Vagina (tissue), 2 donors: Measurements from ENCODE around the gene KRT9. TPM values are rescaled to one million over a fixed set of nuclear protein-coding genes. Genes with fewer than 3 reads are reported as not detected.
A peak's percentile ranks its signal among the peaks of the same experiment; 100 is the strongest.
"Not testable (repeated sequence)": the region's sequence is repeated elsewhere in the genome, so short reads cannot be mapped to it uniquely, and the experiment has no call there.

Source experiments
- DNase-seq, 2 donors: peaks; one replicate each; pipeline ENCODE4 v3.0.0-alpha.2; 2017; ENCODE audit errors: extremely low spot score in 2 of 2
- H3K27ac ChIP-seq: fragments of 200-600 bp; sonication (generic); one replicate; pipeline ENCODE4 v1.5.1; 2019
- H3K27me3 ChIP-seq: fragments of 200-600 bp; sonication (generic); one replicate; pipeline ENCODE4 v1.5.1; 2019
- H3K36me3 ChIP-seq, 2 donors: fragments of 200-600 bp; sonication (generic); one replicate each; pipeline ENCODE4 v1.5.1; 2017 to 2019
- H3K4me1 ChIP-seq: fragments of 200-600 bp; sonication (generic); one replicate; pipeline ENCODE4 v1.5.1; 2019
- H3K4me3 ChIP-seq, 2 donors: fragments of 200-600 bp; sonication (generic); 1 replicate in 1 of 2; 2 replicates in 1 of 2; pipeline ENCODE4 v1.5.1; 2016 to 2019
- H3K9me3 ChIP-seq: fragments of 200-600 bp; sonication (generic); one replicate; pipeline ENCODE4 v1.5.1; 2019
- CTCF ChIP-seq, 3 experiments: fragments of 450-650 bp in 2 of 3; fragments of 200-600 bp in 1 of 3; sonication (generic) in 1 of 3; IDR thresholded peaks; one replicate each; pipeline ENCODE4 v1.5.1; 2017 to 2019; ENCODE audit warnings: antibody characterized with exemption in 3 of 3, mild to moderate bottlenecking in 2 of 3, moderate library complexity in 2 of 3
- POLR2A ChIP-seq, 2 donors: fragments of 450-650 bp; IDR thresholded peaks; one replicate each; pipeline ENCODE4 v1.6.1; 2017; ENCODE audit warnings: antibody characterized with exemption in 2 of 2, mild to moderate bottlenecking in 2 of 2, moderate library complexity in 2 of 2
- POLR2AphosphoS5 ChIP-seq, 2 donors: sonication (generic); formaldehyde crosslinking; IDR thresholded peaks; one replicate each; pipeline ENCODE4 v1.9.0; 2017; ENCODE audit warnings: antibody characterized with exemption in 2 of 2, mild to moderate bottlenecking in 2 of 2, low read depth in 1 of 2; ENCODE audit not compliant: insufficient read depth in 1 of 2
- intact Hi-C: fragments of 100-400 bp; cut with DNase I; formaldehyde crosslinking; loops from one replicate; pipeline ENCODE4 v1.15.1; 2023
- total RNA-seq: library from RNA; depleted of rRNA; stranded (reverse); fragments of >200 nt; gene quantifications from one replicate; pipeline ENCODE4 v1.2.3, GENCODE V29; 2016

The KRT9 gene
- total RNA-seq, 1 donor from 2014 or later: not detected

DNA sequence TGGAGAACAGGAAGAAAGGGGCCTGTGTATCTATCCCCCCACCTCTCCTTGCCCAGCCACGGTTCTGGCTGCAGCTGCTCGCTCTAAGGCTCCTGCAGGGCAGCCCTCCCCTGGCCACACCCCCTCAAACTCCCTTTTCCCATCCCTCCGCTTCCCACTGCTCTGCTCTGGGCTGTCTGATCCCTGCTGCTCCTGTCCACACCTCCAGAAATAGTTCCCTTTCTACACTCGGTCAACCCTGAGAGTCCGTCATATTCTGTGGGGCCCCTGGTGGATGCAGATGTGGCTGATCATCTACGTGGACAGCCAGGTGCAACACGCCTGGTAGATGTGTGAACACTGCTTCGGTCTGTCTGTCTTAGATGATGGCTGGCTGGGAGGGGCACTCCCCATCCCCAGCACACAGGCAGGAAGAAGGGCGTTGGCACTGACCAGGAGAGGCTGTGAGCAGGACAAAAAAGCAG lies 24.4 kb downstream of the KRT9 start:
- TF ChIP-seq CTCF (IDR thresholded peaks at IDR 0.05): no peak
- no peak for TF ChIP-seq POLR2AphosphoS5 (IDR thresholded peaks at IDR 0.05; ENCODE audit: insufficient read depth in 1 of 2, low read depth in 1 of 2)
- TF ChIP-seq POLR2A (IDR thresholded peaks at IDR 0.05): no peak
- intact Hi-C loops: no loop called here
- Histone ChIP-seq H3K27ac (peak overlapping the region; percentile 92), H3K4me1 (peaks cover 37% of the 10 kb centered on the region), H3K4me3 (no peak overlapping the region), H3K27me3 (no peaks in the 10 kb centered on the region), H3K9me3 (no peaks in the 10 kb centered on the region), H3K36me3 (no peaks in the 10 kb centered on the region)
- DNase-seq: no peak

- H3K4me1 ChIP-seq: peaks cover 37% of the 10 kb centered on the region
- peak overlapping the region; percentile 92 for H3K27ac ChIP-seq
- no peaks in the 10 kb centered on the region for H3K36me3 ChIP-seq
- no peaks in the 10 kb centered on the region for H3K9me3 ChIP-seq
- H3K27me3 ChIP-seq: no peaks in the 10 kb centered on the region
- no peak for TF ChIP-seq POLR2AphosphoS5 (IDR thresholded peaks at IDR 0.05; ENCODE audit: insufficient read depth in 1 of 2, low read depth in 1 of 2)
- TF ChIP-seq POLR2A (IDR thresholded peaks at IDR 0.05): no peak
- no peak for TF ChIP-seq CTCF (IDR thresholded peaks at IDR 0.05)
- DNase-seq: no peak
- intact Hi-C loops: no loop called here
- H3K4me3 ChIP-seq: no peak overlapping the region
Measured at GRCh38 chr17:41546819-41547218, 25.0 kb downstream of the KRT9 start.

- intact Hi-C loops: no loop called here
- Histone ChIP-seq H3K27ac (no peak overlapping the region), H3K36me3 (no peaks in the 10 kb centered on the region), H3K27me3 (no peaks in the 10 kb centered on the region), H3K9me3 (no peaks in the 10 kb centered on the region), H3K4me3 (no peak overlapping the region), H3K4me1 (peaks cover 37% of the 10 kb centered on the region)
- DNase-seq: no peak
- TF ChIP-seq POLR2AphosphoS5 (IDR thresholded peaks at IDR 0.05; ENCODE audit: insufficient read depth in 1 of 2, low read depth in 1 of 2): no peak
- no peak for TF ChIP-seq POLR2A (IDR thresholded peaks at IDR 0.05)
- TF ChIP-seq CTCF (IDR thresholded peaks at IDR 0.05): no peak
Measured at GRCh38 chr17:41545829-41546410, 25.9 kb downstream of the KRT9 start.

DNA sequence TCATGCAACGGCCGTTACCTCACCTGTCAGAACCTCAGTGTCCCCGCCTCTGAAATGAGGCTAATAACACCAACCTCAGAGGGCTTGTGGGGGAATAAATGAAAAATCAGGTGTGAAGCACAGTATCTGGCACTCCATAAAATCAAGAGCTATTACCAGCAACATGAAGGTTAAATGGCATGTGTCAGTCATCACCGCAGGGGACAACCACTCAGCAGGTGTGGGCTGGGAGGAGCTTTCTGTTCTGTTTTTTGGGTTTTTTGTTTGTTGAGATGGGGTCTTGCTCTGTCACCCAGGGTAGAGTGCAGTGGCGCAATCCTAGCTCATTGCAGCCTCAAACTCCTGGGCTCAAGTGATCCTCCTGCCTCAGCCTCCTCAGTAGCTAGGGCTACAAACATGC lies 26.9 kb downstream of the KRT9 start:
- Histone ChIP-seq H3K4me3 (no peak overlapping the region), H3K36me3 (no peaks in the 10 kb centered on the region), H3K27ac (no peak overlapping the region), H3K4me1 (peaks cover 30% of the 10 kb centered on the region), H3K9me3 (no peaks in the 10 kb centered on the region), H3K27me3 (no peaks in the 10 kb centered on the region)
- TF ChIP-seq POLR2A (IDR thresholded peaks at IDR 0.05) (no peak), POLR2AphosphoS5 (IDR thresholded peaks at IDR 0.05; ENCODE audit: insufficient read depth in 1 of 2, low read depth in 1 of 2) (no peak), CTCF (IDR thresholded peaks at IDR 0.05) (no peak)
- no peak for DNase-seq
- intact Hi-C loops: no loop called here

DNA sequence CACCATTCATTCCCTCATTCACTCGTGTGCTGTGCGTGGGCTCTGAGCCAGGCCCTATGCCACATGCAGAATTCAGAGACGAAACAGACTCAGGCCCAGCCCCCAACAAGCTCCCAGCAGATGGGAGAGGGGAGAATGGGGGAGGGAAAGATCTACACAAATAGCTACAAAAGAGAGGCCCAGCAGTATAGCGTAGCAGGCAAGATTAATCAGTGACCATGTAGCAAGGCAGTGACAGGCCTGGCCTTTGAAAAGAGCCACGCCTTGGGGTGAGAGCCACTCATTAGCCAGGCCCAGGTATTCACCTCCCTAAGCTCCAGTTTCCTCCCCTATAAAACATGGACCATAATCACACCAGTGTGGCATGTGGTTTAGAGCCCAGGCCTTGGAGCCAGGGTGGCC lies 27.4 kb downstream of the KRT9 start:
- intact Hi-C loops: no loop called here
- H3K36me3 ChIP-seq: no peaks in the 10 kb centered on the region
- DNase-seq: no peak

DNA sequence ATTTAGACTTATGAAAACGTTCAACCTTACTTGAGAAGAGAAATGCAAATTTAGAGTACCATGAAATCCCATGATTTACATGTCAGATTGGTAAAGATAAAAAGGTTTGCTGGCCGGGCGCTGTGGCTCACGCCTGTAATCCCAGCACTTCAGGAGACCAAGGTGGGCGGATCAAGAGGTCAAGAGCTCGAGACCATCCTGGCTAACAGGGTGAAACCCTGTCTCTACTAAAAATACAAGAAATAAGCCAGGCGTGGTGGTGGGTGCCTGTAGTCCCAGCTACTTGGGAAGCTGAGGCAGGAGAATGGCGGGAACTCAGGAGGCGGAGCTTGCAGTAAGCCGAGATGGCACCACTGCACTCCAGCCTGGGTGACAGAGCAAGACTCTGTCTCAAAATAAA lies 29.1 kb downstream of the KRT9 start:
- H3K4me1 ChIP-seq, H3K27me3 ChIP-seq, H3K36me3 ChIP-seq, intact Hi-C loops, DNase-seq, H3K27ac ChIP-seq, H3K9me3 ChIP-seq, H3K4me3 ChIP-seq: not testable (repeated sequence)

More for the DNA sequence above, 27.4 kb downstream of the KRT9 start:
- Histone ChIP-seq H3K4me1 (peaks cover 25% of the 10 kb centered on the region), H3K4me3 (no peak overlapping the region), H3K9me3 (no peaks in the 10 kb centered on the region), H3K27ac (no peak overlapping the region), H3K27me3 (no peaks in the 10 kb centered on the region)
- TF ChIP-seq CTCF (IDR thresholded peaks at IDR 0.05) (no peak), POLR2AphosphoS5 (IDR thresholded peaks at IDR 0.05; ENCODE audit: insufficient read depth in 1 of 2, low read depth in 1 of 2) (no peak), POLR2A (IDR thresholded peaks at IDR 0.05) (no peak)
